Nephron (organoid): Measurements from ENCODE around the gene CTNNA3.

Experiments
- H3K27ac Mint-ChIP-seq, 3 experiments: 2 replicates each; pipeline ENCODE4 v1.8.0; 2020; ENCODE audit warnings: mixed read lengths in 3 of 3, mild to moderate bottlenecking in 2 of 3, moderate library complexity in 1 of 3
- H3K27me3 Mint-ChIP-seq: 2 replicates; pipeline ENCODE4 v1.8.0; 2021; ENCODE audit warnings: low read depth, mild to moderate bottlenecking, moderate library complexity, mixed read lengths
- H3K36me3 Mint-ChIP-seq: 2 replicates; pipeline ENCODE4 v1.8.0; 2020; ENCODE audit warnings: low read depth, mixed read lengths
- H3K4me1 Mint-ChIP-seq: 2 replicates; pipeline ENCODE4 v1.8.0; 2020; ENCODE audit warnings: mixed read lengths
- H3K4me3 Mint-ChIP-seq, 3 experiments: 2 replicates each; pipeline ENCODE4 v1.8.0; 2020; ENCODE audit warnings: mild to moderate bottlenecking in 3 of 3, mixed read lengths in 3 of 3, moderate library complexity in 2 of 3
- H3K9me3 Mint-ChIP-seq: 2 replicates; pipeline ENCODE4 v1.8.0; 2020; ENCODE audit warnings: mixed read lengths
- CTCF ChIP-seq, 3 experiments: fragments of 200-600 bp; sonication (generic); IDR thresholded peaks; one replicate each; pipeline ENCODE4 v1.5.0; 2021; ENCODE audit warnings: antibody characterized with exemption in 3 of 3; ENCODE audit not compliant: unreplicated experiment in 3 of 3

CTNNA3 gene

GRCh38 chr10:66586897-66587679 lies 1108.9 kb downstream of the CTNNA3 start:
- Mint-ChIP-seq H3K4me1 (peaks cover 6% of the 10 kb centered on the region), H3K27ac (no peak overlapping the region), H3K36me3 (no peaks in the 10 kb centered on the region), H3K27me3 (no peaks in the 10 kb centered on the region), H3K9me3 (peaks cover 3% of the 10 kb centered on the region), H3K4me3 (no peak overlapping the region)
- no peak for TF ChIP-seq CTCF (IDR thresholded peaks at IDR 0.05; ENCODE audit: unreplicated experiment in 3 of 3)

DNA sequence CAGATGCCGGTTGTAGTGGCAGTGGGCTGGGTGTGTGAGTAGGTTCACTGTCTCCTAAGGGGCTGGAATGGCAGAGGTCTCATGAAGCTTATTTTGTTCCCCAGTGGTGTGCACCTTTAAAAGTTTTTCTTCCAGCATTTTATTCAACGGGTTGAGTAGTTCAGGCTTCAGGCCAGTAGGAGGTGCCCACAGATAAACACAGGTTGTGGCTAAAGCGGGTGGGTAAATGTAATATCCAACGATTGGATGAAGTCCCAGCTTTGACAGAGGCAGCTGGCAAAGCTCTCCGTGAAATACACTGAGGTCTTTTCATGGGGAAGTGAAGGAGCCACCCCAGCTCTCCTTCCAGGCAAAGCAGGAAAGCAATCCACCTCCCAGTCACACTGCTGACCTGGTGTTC lies 1109.9 kb downstream of the CTNNA3 start:
- Mint-ChIP-seq H3K4me3 (no peak overlapping the region), H3K36me3 (no peaks in the 10 kb centered on the region), H3K27ac (no peak overlapping the region), H3K4me1 (peaks cover 6% of the 10 kb centered on the region), H3K27me3 (no peaks in the 10 kb centered on the region), H3K9me3 (peaks cover 7% of the 10 kb centered on the region)
- TF ChIP-seq CTCF (IDR thresholded peaks at IDR 0.05; ENCODE audit: unreplicated experiment in 3 of 3) = peak in 2 of 3 experiments; percentile 8 to 9

DNA sequence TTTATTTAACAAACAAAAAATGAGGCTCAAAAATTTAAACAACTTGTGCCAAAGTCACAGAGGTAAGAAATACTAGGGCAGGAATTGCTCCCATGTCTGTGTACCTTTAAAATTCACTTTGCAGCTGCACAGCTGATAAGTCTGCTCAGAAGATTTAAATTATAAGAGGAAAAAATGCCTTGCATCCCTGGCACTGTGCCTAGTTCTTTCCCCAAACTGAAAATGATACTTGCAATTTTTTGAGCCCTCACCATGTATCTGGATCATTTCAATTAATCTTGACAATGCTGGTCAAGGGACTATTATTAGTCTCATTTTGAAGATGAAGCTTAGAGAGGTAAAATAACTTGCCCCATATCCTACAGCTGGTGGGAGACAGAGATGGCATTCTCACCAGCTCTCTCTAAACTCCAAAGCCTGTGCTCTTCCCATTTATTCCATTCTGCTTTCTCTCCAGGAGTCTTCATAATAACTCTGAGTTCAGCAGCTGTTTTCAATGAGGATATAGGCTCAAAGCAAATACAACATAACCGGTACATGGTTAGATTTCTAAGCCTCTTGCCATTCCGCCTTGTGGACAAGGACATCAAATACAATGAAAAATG lies 1120.6 kb downstream of the CTNNA3 start:
- H3K27ac Mint-ChIP-seq = no peak overlapping the region
- peaks cover 5% of the 10 kb centered on the region for H3K9me3 Mint-ChIP-seq
- H3K4me3 Mint-ChIP-seq = no peak overlapping the region
- no peak for TF ChIP-seq CTCF (IDR thresholded peaks at IDR 0.05; ENCODE audit: unreplicated experiment in 3 of 3)
- peaks cover 6% of the 10 kb centered on the region for H3K4me1 Mint-ChIP-seq
- no peaks in the 10 kb centered on the region for H3K27me3 Mint-ChIP-seq
- no peaks in the 10 kb centered on the region for H3K36me3 Mint-ChIP-seq

GRCh38 chr10:66572700-66573099 lies 1123.3 kb downstream of the CTNNA3 start:
- Mint-ChIP-seq H3K36me3 (no peaks in the 10 kb centered on the region), H3K4me3 (no peak overlapping the region), H3K4me1 (peaks cover 6% of the 10 kb centered on the region), H3K9me3 (no peaks in the 10 kb centered on the region), H3K27ac (no peak overlapping the region), H3K27me3 (no peaks in the 10 kb centered on the region)
- TF ChIP-seq CTCF (IDR thresholded peaks at IDR 0.05; ENCODE audit: unreplicated experiment in 3 of 3) = no peak

DNA sequence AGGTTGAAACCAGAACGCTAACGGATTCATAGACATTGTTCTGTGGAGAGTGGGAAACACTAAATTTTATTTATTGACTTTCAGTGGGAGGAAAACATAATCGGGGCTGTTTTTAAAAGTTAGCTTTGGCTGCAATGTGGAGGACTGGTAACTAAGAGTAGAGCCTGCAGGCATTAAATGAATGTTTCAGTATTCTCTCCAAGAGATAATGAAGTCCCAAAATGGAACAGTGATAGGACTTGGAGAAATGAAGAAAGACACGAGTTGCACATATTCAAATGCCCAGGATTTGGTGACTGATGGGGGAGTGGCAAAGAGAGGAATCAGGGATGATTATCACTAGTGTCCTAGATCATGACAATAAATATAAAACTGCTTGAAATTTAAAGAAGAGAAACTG lies 1130.0 kb downstream of the CTNNA3 start:
- H3K9me3 Mint-ChIP-seq = no peaks in the 10 kb centered on the region
- no peaks in the 10 kb centered on the region for H3K27me3 Mint-ChIP-seq
- no peaks in the 10 kb centered on the region for H3K36me3 Mint-ChIP-seq
- no peak for TF ChIP-seq CTCF (IDR thresholded peaks at IDR 0.05; ENCODE audit: unreplicated experiment in 3 of 3)
- no peak overlapping the region for H3K4me3 Mint-ChIP-seq
- peak overlapping the region in 2 of 3 experiments; percentile 7 to 41 for H3K27ac Mint-ChIP-seq
- peaks cover 7% of the 10 kb centered on the region for H3K4me1 Mint-ChIP-seq

GRCh38 chr10:66564287-66564686 lies 1131.7 kb downstream of the CTNNA3 start:
- Mint-ChIP-seq H3K9me3 (no peaks in the 10 kb centered on the region), H3K36me3 (no peaks in the 10 kb centered on the region), H3K4me3 (no peak overlapping the region), H3K27me3 (no peaks in the 10 kb centered on the region), H3K4me1 (peaks cover 7% of the 10 kb centered on the region), H3K27ac (no peak overlapping the region)
- TF ChIP-seq CTCF (IDR thresholded peaks at IDR 0.05; ENCODE audit: unreplicated experiment in 3 of 3) = no peak
